Duodenal mucosa (tissue), 2 donors: Measurements from ENCODE around the gene GNA14.

Experiments
- H3K27ac ChIP-seq: one replicate; pipeline ENCODE4 v1.7.0; 2013; ENCODE audit warnings: low read depth, low read length
- H3K27me3 ChIP-seq, 2 donors: one replicate each; pipeline ENCODE4 v1.7.0; 2013; ENCODE audit warnings: low read length in 2 of 2, control low read depth in 1 of 2; ENCODE audit not compliant: insufficient read depth in 2 of 2, control insufficient read depth in 1 of 2
- H3K36me3 ChIP-seq, 2 donors: one replicate each; pipeline ENCODE4 v1.7.0; 2013; ENCODE audit warnings: low read length in 2 of 2, control low read depth in 1 of 2; ENCODE audit not compliant: insufficient read depth in 2 of 2, control insufficient read depth in 1 of 2
- H3K4me1 ChIP-seq, 2 donors: one replicate each; pipeline ENCODE4 v1.7.0; 2013; ENCODE audit warnings: low read length in 2 of 2, control low read depth in 1 of 2; ENCODE audit not compliant: insufficient read depth in 2 of 2, control insufficient read depth in 1 of 2
- H3K4me3 ChIP-seq, 2 donors: one replicate each; pipeline ENCODE4 v1.7.0; 2013; ENCODE audit warnings: low read length in 2 of 2, low read depth in 1 of 2
- H3K9ac ChIP-seq, 2 donors: one replicate each; pipeline ENCODE4 v1.7.0; 2013; ENCODE audit warnings: low read length in 2 of 2, low read depth in 1 of 2
- H3K9me3 ChIP-seq, 2 donors: one replicate each; pipeline ENCODE4 v1.7.0; 2013; ENCODE audit warnings: low read length in 2 of 2, control low read depth in 1 of 2; ENCODE audit not compliant: control insufficient read depth in 1 of 2

Gene GNA14

GRCh38 chr9:77474936-77475335, 173.2 kb downstream of the GNA14 start:
- no peaks in the 10 kb centered on the region for H3K9me3 ChIP-seq
- H3K27ac ChIP-seq: no peak overlapping the region
- H3K4me1 ChIP-seq: no peaks in the 10 kb centered on the region
- H3K36me3 ChIP-seq: no peaks in the 10 kb centered on the region
- H3K4me3 ChIP-seq: no peak overlapping the region
- H3K9ac ChIP-seq: no peak overlapping the region
- H3K27me3 ChIP-seq: no peaks in the 10 kb centered on the region

- H3K36me3 ChIP-seq: no peaks in the 10 kb centered on the region
- H3K4me1 ChIP-seq: no peaks in the 10 kb centered on the region
- H3K9ac ChIP-seq: no peak overlapping the region
- no peaks in the 10 kb centered on the region for H3K9me3 ChIP-seq
- H3K4me3 ChIP-seq: no peak overlapping the region
- no peak overlapping the region for H3K27ac ChIP-seq
- H3K27me3 ChIP-seq: no peaks in the 10 kb centered on the region
These were observed 175.5 kb downstream of the GNA14 start for GRCh38 chr9:77472646-77473045.

GRCh38 chr9:77471572-77471971, 176.6 kb downstream of the GNA14 start:
- Histone ChIP-seq H3K27ac (no peak overlapping the region), H3K9me3 (no peaks in the 10 kb centered on the region), H3K9ac (no peak overlapping the region), H3K4me3 (no peak overlapping the region), H3K27me3 (no peaks in the 10 kb centered on the region), H3K4me1 (no peaks in the 10 kb centered on the region), H3K36me3 (no peaks in the 10 kb centered on the region)

GRCh38 chr9:77469515-77470231, 178.4 kb downstream of the GNA14 start:
- Histone ChIP-seq H3K9me3 (no peaks in the 10 kb centered on the region), H3K4me3 (no peak overlapping the region), H3K4me1 (no peaks in the 10 kb centered on the region), H3K27me3 (no peaks in the 10 kb centered on the region), H3K27ac (no peak overlapping the region), H3K9ac (no peak overlapping the region), H3K36me3 (no peaks in the 10 kb centered on the region)

GRCh38 chr9:77464661-77465060, 183.5 kb downstream of the GNA14 start:
- no peak overlapping the region for H3K4me3 ChIP-seq
- H3K27me3 ChIP-seq: no peaks in the 10 kb centered on the region
- no peaks in the 10 kb centered on the region for H3K9me3 ChIP-seq
- no peak overlapping the region for H3K27ac ChIP-seq
- H3K4me1 ChIP-seq: no peaks in the 10 kb centered on the region
- H3K36me3 ChIP-seq: no peaks in the 10 kb centered on the region
- H3K9ac ChIP-seq: no peak overlapping the region

- H3K9me3 ChIP-seq: no peaks in the 10 kb centered on the region
- H3K4me3 ChIP-seq: no peak overlapping the region
- no peak overlapping the region for H3K27ac ChIP-seq
- no peaks in the 10 kb centered on the region for H3K36me3 ChIP-seq
- no peaks in the 10 kb centered on the region for H3K4me1 ChIP-seq
- no peaks in the 10 kb centered on the region for H3K27me3 ChIP-seq
- no peak overlapping the region for H3K9ac ChIP-seq
These were observed 185.0 kb downstream of the GNA14 start for GRCh38 chr9:77463151-77463550.

- H3K27me3 ChIP-seq: no peaks in the 10 kb centered on the region
- no peaks in the 10 kb centered on the region for H3K36me3 ChIP-seq
- no peak overlapping the region for H3K27ac ChIP-seq
- no peaks in the 10 kb centered on the region for H3K4me1 ChIP-seq
- no peak overlapping the region for H3K4me3 ChIP-seq
- H3K9ac ChIP-seq: no peak overlapping the region
- no peaks in the 10 kb centered on the region for H3K9me3 ChIP-seq
These were observed 186.1 kb downstream of the GNA14 start for GRCh38 chr9:77462066-77462465.

GRCh38 chr9:77460938-77461337, 187.2 kb downstream of the GNA14 start:
- no peaks in the 10 kb centered on the region for H3K4me1 ChIP-seq
- no peaks in the 10 kb centered on the region for H3K9me3 ChIP-seq
- H3K9ac ChIP-seq: no peak overlapping the region
- no peak overlapping the region for H3K4me3 ChIP-seq
- no peaks in the 10 kb centered on the region for H3K36me3 ChIP-seq
- H3K27me3 ChIP-seq: no peaks in the 10 kb centered on the region
- no peak overlapping the region for H3K27ac ChIP-seq

- Histone ChIP-seq H3K4me3 (no peak overlapping the region), H3K27ac (no peak overlapping the region), H3K36me3 (no peaks in the 10 kb centered on the region), H3K9ac (no peak overlapping the region), H3K9me3 (no peaks in the 10 kb centered on the region), H3K27me3 (no peaks in the 10 kb centered on the region), H3K4me1 (peaks cover 0 to 5% of the 10 kb centered on the region in 2 donors)
These were observed 190.1 kb downstream of the GNA14 start for GRCh38 chr9:77457916-77458592.

GRCh38 chr9:77456829-77457437, 191.2 kb downstream of the GNA14 start:
- Histone ChIP-seq H3K36me3 (no peaks in the 10 kb centered on the region), H3K4me1 (peaks cover 0 to 5% of the 10 kb centered on the region in 2 donors), H3K27ac (no peak overlapping the region), H3K4me3 (no peak overlapping the region), H3K9ac (no peak overlapping the region), H3K9me3 (no peaks in the 10 kb centered on the region), H3K27me3 (no peaks in the 10 kb centered on the region)
